B cell (primary cell): ENCODE measurements around the gene CCDC9.

Experiments used
- EZH2 ChIP-seq: IDR thresholded peaks from 2 replicates; pipeline ENCODE4 v1.6.1; 2012; ENCODE audit warnings: borderline replicate concordance, low read depth, mild to moderate bottlenecking, moderate library complexity, low read length; ENCODE audit not compliant: insufficient read depth, poor library complexity, severe bottlenecking
- TF ChIP-seq, protein P1 (sequence below): fragments of 200-600 bp; IDR thresholded peaks from one replicate; pipeline ENCODE4 v1.8.0; 2022; ENCODE audit warnings: antibody characterized with exemption, mild to moderate bottlenecking

- TF ChIP-seq, protein P1, sequence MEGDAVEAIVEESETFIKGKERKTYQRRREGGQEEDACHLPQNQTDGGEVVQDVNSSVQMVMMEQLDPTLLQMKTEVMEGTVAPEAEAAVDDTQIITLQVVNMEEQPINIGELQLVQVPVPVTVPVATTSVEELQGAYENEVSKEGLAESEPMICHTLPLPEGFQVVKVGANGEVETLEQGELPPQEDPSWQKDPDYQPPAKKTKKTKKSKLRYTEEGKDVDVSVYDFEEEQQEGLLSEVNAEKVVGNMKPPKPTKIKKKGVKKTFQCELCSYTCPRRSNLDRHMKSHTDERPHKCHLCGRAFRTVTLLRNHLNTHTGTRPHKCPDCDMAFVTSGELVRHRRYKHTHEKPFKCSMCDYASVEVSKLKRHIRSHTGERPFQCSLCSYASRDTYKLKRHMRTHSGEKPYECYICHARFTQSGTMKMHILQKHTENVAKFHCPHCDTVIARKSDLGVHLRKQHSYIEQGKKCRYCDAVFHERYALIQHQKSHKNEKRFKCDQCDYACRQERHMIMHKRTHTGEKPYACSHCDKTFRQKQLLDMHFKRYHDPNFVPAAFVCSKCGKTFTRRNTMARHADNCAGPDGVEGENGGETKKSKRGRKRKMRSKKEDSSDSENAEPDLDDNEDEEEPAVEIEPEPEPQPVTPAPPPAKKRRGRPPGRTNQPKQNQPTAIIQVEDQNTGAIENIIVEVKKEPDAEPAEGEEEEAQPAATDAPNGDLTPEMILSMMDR: no peak
- no peak for TF ChIP-seq EZH2
Measured at GRCh38 chr19:47210180-47210490, 46.2 kb upstream of the CCDC9 start.
